ENCODE data around the gene IHH.

IHH gene

DNA sequence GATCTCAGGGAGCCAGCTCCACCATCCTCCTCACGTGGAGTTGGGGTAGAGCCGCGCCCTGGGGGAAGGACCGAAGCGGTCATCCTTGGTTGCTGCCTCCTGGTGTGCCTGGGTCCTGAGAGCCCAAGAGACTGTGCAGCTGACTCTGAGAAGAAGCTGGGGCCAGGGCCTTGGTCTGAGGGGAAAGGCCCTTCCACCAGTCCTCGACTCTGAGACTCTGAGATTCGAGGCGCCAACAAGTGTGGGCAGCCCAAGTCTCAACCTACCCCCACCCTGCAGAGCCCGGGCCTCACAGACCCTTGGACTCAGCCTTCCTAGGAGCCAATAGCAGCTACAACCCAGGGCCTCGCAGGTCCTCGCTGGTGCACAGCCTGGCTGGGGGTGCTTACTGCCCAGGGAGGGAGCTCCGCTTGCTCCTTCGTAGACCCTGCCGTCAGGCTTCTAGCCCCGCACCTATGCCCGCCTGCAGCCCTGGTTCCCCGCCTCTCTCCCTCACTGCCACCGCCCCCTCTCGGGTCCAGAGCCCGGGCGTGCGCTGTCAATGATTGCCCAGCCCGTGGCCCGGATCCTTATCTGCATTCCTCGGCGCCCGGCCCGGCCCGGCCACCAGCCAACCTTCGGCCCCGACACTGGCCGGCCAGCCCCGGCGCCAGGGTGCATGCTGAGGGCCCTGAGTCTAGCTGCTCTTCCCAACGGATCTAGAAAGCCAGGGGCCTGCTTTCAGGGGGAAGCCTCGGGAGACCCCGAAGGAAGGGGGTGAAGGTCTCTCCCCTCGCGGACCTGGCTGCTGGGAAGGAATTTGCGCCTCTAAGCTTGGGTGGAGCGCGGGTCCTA is 2.0 kb downstream of the IHH start:
- H3K4me1 Mint-ChIP-seq: peaks cover 12% of the 10 kb centered on the region
- no peak for ATAC-seq
- DNase-seq (ENCODE audit: low spot score in 2 of 2): peak in 1 of 2 donors; percentile 60
- H3K4me3 Mint-ChIP-seq: peak overlapping the region; percentile 50
- H3K9me3 Mint-ChIP-seq: no peaks in the 10 kb centered on the region
- H3K27ac Mint-ChIP-seq: no peak overlapping the region
- no peaks in the 10 kb centered on the region for H3K36me3 Mint-ChIP-seq

DNA sequence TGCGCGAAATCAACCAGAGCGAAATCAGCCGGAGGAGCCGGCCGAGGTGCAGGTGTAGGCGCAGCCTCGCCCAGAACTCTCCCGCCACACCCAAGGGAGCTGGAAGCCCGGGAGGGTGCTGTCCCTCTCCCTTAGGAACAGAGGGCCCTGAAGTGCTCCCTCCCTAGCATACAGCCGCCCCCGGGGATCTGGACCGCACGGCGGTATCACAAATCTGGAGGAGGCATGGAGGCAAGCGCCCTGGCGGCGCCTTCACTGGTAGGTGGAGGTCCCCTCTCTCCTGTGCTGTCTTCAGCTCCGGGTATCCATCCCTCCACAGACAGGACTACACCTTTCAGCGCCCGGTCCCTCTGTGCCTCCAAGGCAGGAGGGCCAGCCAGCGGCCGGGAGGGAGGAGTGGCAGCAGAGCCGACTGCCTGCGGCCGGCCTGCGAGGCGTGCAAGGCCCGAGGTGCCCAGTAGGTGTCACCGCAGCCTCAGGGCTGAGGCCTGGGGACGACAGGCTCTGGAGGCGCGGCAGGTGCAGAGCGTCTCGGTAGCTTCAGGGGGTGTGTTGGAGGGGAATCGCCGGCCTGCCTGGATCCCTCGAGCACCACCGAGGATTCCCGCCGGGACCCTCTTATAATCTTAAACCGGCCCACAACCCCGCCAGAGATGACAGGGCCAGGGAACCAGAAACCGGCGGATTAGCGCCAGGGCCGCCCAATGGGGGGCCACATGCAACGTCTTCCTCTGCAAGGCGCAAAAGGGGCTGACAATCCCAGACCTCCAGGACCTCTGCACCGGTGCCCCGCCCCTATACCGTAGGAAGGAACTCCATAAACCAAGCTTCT is 2.8 kb downstream of the IHH start:
- Mint-ChIP-seq H3K27ac (no peak overlapping the region), H3K9me3 (no peaks in the 10 kb centered on the region), H3K36me3 (no peaks in the 10 kb centered on the region), H3K4me3 (peak overlapping the region; percentile 48), H3K4me1 (peaks cover 12% of the 10 kb centered on the region)
- DNase-seq (ENCODE audit: low spot score in 2 of 2) (peak; percentile 72 to 90), ATAC-seq (peak; percentile 89)

DNA sequence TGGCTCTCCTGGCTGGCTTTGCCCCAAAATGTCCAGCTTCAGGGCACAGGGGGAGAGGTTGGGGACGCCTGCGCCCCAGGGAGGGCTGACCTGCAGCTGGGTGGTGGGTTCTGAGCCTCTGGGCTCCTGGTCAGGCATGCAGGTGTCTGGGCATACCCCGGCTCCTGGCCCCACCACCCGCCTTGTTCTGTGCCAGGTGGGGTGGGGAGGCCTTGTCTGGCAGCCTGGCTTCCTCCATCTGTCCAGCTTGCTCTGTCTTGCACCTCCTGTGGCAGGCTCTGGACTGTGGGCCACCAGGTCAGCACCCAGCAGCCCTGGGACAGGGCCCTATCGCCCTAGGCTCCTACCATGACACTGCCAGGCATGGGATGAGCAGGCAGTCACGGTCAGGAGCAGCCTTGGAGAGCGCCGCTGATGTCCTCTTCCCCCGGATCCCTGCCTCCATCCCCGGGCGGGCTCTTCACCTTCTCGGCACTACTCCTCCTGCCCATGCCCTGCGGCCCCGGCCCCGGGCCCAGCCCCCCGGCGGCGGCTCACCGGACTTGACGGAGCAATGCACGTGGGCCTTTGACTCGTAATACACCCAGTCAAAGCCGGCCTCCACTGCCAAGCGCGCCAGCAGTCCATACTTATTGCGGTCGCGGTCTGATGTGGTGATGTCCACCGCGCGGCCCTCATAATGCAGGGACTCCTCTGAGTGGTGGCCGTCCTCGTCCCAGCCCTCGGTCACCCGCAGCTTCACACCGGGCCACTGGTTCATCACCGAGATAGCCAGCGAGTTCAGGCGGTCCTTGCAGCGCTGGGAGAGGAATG is 3.6 kb downstream of the IHH start:
- H3K4me1 Mint-ChIP-seq: peaks cover 12% of the 10 kb centered on the region

DNA sequence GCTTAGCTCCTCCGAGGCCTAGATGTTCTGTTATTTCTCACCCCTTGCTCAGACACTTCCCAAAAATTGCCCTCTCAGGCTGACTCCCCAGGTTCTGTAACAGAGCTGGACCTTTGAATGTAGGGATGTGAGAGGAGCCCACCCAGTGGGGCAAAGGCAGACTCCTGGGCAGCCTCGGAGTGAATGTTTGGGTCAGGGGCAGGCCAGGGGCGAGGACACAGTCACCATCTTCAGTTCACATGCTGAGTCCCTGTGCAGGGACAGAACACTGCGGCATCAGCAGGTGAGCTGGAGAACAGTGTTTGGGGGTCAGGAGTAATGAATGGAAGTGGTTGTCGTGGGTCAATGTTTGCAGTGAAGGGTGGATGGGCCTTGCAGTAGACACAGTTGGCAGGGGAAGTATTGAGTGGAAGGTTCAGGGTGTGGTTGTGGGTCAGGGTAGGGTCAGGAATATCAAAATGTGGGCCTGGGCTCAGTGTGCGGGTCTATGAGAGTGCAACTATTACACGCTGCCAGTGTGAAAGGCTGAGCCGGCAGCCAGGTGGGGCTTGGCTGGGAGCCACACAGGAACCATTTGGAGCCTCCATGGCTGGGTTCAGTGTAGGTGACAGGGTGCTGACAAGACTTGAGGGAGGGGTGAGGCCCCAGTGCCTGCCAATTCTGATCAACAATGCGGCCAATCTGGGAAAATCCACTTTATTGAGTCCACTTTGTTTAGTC is 4.4 kb downstream of the IHH start:
- Mint-ChIP-seq H3K9me3 (no peaks in the 10 kb centered on the region), H3K36me3 (no peaks in the 10 kb centered on the region), H3K27ac (no peak overlapping the region), H3K4me1 (peaks cover 12% of the 10 kb centered on the region), H3K4me3 (no peak overlapping the region)
- ATAC-seq: no peak
- DNase-seq (ENCODE audit: low spot score in 2 of 2): no peak

More for the DNA sequence above, 3.6 kb downstream of the IHH start:
- Mint-ChIP-seq H3K36me3 (no peaks in the 10 kb centered on the region), H3K9me3 (no peaks in the 10 kb centered on the region), H3K4me3 (peak overlapping the region; percentile 48), H3K27ac (no peak overlapping the region)
- no peak for DNase-seq (ENCODE audit: low spot score in 2 of 2)
- ATAC-seq: no peak

DNA sequence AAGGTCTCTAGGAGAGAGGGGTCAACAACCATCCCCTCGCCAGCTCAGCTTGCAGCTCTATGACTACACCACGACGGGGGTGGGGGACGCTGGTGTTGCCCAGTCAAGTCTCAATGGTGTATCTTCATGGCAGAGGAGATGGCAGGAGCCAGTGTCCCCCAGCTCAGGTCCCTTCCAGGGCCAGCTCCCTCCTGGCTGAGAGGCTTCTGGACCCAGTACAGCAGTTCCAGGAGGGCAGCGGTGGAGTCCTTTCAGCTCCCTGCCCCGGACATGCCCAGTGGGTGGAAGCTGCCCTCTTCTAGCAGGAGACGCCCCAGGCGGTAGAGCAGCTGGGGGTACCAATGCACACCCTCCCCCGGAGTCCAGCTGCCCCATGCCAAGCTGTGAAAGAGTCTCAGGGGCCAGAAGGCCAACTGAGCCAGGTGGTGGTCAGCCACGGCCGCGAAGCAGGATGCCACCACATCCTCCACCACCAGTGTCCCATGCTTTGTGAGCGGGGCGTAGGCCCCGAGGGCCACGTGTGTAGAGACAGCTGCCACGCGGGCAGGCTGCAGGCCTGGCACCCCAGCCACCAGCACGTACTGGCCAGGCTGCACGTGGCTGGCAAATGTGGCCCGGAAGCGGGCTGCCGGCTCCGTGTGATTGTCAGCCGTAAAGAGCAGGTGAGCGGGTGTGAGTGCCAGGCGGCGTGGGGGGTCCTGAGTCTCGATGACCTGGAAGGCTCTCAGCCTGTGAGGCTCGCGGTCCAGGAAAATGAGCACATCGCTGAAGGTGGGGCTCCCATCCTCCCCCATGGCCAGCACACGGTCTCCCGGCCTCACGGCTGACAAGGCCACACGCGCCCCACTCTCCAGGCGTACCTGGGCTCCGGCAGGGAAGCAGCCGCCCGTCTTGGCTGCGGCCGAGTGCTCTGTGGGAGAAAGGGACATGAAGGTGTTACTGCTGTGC is 5.5 kb downstream of the IHH start:
- ATAC-seq: no peak
- no peaks in the 10 kb centered on the region for H3K36me3 Mint-ChIP-seq
- peaks cover 12% of the 10 kb centered on the region for H3K4me1 Mint-ChIP-seq
- no peak for DNase-seq (ENCODE audit: low spot score in 2 of 2)
- no peak overlapping the region for H3K27ac Mint-ChIP-seq
- H3K4me3 Mint-ChIP-seq: no peak overlapping the region
- no peaks in the 10 kb centered on the region for H3K9me3 Mint-ChIP-seq

DNA sequence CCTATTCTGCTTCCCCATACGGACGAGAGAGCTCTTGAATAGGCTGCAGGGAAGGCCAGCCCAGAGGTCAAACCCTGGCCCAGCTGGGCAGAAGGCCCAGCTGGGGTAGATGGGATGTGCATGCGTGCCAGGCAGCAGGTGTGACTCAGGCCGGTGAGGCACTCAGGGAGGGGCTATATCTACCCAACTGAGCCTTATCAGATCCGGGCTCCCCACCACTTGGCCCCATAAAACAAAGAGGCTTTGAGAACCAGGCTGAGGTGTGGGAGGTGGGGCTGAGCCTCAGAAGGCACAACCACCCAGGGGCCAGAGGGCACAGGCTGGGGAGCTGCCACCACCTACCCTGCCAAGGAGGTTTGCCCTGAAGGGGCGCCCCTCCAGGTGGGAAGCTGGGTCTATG is 11.4 kb downstream of the IHH start:
- no peak overlapping the region for H3K27ac Mint-ChIP-seq
- DNase-seq (ENCODE audit: low spot score in 2 of 2) (no peak), ATAC-seq (no peak)
- no peaks in the 10 kb centered on the region for H3K9me3 Mint-ChIP-seq
- no peak overlapping the region for H3K4me3 Mint-ChIP-seq
- no peaks in the 10 kb centered on the region for H3K36me3 Mint-ChIP-seq
- no peaks in the 10 kb centered on the region for H3K4me1 Mint-ChIP-seq

DNA sequence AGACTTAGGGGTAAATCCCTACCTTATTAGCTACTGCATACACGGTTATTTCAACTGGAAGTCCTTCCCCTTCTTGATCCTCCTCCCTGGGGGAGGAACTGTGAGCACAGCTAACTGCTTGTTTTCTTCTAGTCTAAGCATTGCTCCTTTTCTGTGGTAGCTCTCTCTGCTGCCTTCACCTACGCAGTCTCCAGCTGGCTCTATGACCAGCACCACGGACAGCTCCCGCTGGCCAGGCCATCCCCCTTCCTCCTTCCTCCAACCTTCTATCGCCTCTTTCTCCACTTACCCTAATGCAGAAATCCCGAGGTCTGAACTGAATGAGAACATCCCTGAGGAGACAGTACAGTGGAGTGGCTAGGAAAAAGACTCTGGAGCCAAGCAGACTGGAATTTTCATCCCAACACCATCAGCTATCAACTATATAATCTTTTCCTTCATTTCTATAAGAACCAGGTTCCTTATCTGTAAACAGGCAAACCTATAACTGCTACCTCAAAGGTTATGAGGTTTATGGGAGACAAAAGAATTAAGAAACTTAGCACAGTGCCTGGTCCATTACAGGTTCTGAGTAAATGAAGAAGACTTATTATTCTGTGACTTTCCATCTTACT is 14.7 kb downstream of the IHH start:
- Mint-ChIP-seq H3K4me3 (no peak overlapping the region), H3K36me3 (no peaks in the 10 kb centered on the region), H3K27ac (no peak overlapping the region), H3K9me3 (no peaks in the 10 kb centered on the region), H3K4me1 (peaks cover 5% of the 10 kb centered on the region)
- ATAC-seq (peak; percentile 32), DNase-seq (ENCODE audit: low spot score in 2 of 2) (no peak)

DNA sequence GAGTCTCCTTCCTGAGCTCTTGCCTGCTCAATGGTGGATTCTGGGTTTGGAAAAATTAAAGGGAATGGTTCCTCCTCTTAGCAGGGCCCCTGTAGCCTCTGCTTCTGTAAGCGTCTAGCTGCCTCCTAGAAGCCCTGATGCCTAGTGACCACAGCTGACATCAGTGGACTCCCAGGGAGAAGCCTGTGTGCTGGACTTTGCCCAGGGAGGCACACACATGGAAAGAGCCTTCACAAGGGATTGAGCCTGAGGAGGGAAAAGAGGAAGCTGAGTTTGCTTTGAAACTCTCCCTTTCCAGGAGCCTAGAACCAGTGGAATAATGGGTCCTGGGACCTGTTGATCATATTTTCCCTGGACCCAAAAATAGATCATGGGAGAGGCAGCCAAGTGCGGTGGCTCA is 18.0 kb downstream of the IHH start:
- ATAC-seq (no peak), DNase-seq (ENCODE audit: low spot score in 2 of 2) (no peak)
- peaks cover 6% of the 10 kb centered on the region for H3K4me1 Mint-ChIP-seq
- no peaks in the 10 kb centered on the region for H3K9me3 Mint-ChIP-seq
- no peaks in the 10 kb centered on the region for H3K36me3 Mint-ChIP-seq
- no peak overlapping the region for H3K27ac Mint-ChIP-seq
- no peak overlapping the region for H3K4me3 Mint-ChIP-seq

DNA sequence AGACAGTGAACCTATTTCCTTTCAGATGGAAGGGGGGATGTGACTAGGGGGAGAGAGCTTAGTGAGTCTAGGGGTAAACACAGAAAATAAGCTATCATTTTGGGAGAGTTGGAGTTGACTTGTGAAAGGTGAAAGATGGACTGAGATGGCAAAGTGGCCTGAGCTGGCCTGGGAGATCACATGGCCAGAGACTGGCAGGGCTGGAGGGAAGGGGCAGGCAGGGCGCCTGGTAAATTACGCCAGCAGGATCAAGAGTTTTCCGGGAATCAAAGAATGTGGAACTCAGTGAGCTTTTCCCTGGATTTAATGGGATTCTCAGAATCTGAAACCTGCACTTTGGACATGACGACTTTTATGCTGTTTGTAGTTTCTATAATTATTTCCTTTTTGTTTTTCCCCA is 18.6 kb downstream of the IHH start:
- ATAC-seq: no peak

DNA sequence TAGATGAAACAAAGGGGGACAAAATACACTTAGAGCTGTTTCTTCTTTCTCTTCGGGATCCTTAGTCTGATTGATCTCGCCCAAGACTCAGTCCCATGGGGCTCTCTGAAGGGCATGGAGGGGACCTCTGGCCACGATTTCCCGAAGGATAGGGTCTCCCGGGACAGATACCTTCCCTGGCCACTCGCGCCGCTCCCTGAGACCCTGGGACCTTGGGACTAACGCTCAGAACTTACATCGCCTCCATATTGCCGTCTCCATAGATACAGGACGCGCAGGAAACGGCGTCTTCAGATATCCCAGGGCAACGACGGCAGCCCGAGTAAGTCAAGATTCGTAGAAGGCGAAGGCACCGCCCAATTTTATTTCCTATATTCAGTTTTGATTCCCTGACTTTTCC is 19.5 kb downstream of the IHH start, which contains the start of gene CFAP65:
TSS of gene CFAP65 (minus strand) at position 265 of the 400 bp plus-strand sequence. CDS start 2,468 bp downstream, outside the sequence.
- no peaks in the 10 kb centered on the region for H3K9me3 Mint-ChIP-seq

More for the DNA sequence above, 18.6 kb downstream of the IHH start:
- H3K9me3 Mint-ChIP-seq: no peaks in the 10 kb centered on the region
- no peak for DNase-seq (ENCODE audit: low spot score in 2 of 2)
- H3K4me3 Mint-ChIP-seq: no peak overlapping the region
- no peaks in the 10 kb centered on the region for H3K36me3 Mint-ChIP-seq
- peaks cover 6% of the 10 kb centered on the region for H3K4me1 Mint-ChIP-seq
- H3K27ac Mint-ChIP-seq: no peak overlapping the region

DNA sequence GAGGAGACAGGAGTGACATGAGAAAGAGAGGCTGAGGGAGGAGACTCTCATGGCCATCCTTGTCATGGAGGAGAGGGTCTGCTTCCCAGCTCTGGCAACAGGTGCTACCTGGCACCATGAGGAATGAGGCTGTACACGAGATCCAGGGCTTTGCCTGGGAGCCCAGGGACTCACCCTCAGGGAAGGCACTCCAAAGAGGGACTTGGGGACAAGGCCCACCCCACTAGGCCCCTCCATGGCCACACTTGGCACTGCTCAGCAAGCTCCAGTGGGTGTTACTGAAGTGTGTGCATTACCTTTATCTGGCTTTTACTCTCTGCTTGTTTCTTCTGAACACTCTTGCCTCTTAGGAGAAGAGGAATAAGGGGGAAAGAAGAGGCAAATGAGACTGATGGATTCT is 22.1 kb downstream of the IHH start:
- Mint-ChIP-seq H3K27ac (no peak overlapping the region), H3K36me3 (no peaks in the 10 kb centered on the region), H3K9me3 (no peaks in the 10 kb centered on the region)

More for the DNA sequence above, 19.5 kb downstream of the IHH start, which contains the start of gene CFAP65:
- Mint-ChIP-seq H3K4me1 (peaks cover 6% of the 10 kb centered on the region), H3K4me3 (peak within 1 kb of the TSS; percentile 38), H3K27ac (no peak within 1 kb of the TSS), H3K36me3 (no peaks in the 10 kb centered on the region)
- ATAC-seq: no peak
- DNase-seq (ENCODE audit: low spot score in 2 of 2): no peak

DNA sequence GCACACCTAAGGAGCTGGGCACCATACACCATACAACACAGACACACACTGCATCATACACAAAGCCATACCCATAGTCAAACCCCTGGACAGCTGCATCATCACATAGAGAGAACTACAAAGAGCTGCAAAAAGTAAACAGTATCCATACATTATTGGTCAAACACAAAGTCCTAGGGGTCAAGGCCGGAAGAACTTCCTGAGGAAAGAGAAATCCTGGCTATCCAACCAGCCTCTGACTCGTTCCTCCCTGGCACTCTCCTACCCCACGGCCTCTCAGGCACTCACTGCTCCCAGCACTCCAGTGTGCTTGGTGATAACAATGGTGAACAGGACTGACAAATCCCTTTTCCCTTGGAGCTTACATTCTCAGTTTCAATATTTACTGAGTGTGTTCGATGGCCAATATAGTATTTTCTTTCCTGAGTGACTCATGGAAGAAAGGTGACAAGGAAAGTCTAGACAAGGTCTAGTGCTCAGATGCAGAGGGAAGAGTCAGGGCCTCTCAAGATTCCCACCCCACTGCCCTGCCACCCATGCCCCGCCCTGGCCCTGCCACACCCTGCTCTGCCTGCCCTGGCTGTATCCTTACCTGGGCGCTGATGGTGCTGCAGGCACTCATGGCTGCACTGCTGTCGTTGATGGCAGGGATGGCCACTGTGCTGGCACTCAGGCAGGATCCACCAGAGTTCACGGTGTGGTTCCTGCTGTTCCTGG is 22.8 kb downstream of the IHH start:
- Mint-ChIP-seq H3K4me3 (no peak overlapping the region), H3K9me3 (no peaks in the 10 kb centered on the region), H3K36me3 (no peaks in the 10 kb centered on the region), H3K4me1 (peaks cover 6% of the 10 kb centered on the region), H3K27ac (no peak overlapping the region)
- no peak for DNase-seq (ENCODE audit: low spot score in 2 of 2)
- ATAC-seq: peak; percentile 31

More for the DNA sequence above, 22.1 kb downstream of the IHH start:
- H3K4me1 Mint-ChIP-seq: peaks cover 6% of the 10 kb centered on the region
- no peak overlapping the region for H3K4me3 Mint-ChIP-seq
- peak; percentile 14 for ATAC-seq
- DNase-seq (ENCODE audit: low spot score in 2 of 2): no peak

DNA sequence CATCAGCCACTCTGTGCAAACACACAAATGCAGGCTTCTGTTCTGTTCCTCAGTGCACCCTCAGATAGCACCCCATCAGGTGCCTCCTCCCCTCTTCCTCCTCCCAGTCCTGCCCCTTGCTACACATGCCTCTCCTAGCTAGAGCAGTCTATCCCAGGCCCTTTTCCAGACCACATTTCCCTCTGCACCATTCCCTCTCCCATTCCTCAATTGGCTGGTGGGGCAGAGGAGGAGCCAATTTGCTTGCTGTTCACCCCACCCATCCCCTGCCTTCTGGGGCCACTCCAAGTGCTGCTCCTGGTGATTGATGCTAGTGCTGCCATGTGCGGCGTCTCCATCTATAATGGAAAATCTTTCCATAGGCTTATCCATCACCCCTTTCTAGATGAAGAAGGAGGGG is 24.8 kb downstream of the IHH start:
- Mint-ChIP-seq H3K4me3 (no peak overlapping the region), H3K27ac (no peak overlapping the region), H3K9me3 (no peaks in the 10 kb centered on the region), H3K4me1 (no peaks in the 10 kb centered on the region), H3K36me3 (no peaks in the 10 kb centered on the region)
- DNase-seq (ENCODE audit: low spot score in 2 of 2): no peak
- peak; percentile 24 for ATAC-seq
